ENCODE results near the gene DSN1. TPM values are rescaled to one million over a fixed set of nuclear protein-coding genes. Genes with fewer than 3 reads are reported as not detected.

Gene DSN1
- total and polyA plus RNA-seq, 2 donors (not counting 3 experiments of a cell fraction or from before 2014, with no cell fraction given), result 11.0 to 25.0 TPM

DNA sequence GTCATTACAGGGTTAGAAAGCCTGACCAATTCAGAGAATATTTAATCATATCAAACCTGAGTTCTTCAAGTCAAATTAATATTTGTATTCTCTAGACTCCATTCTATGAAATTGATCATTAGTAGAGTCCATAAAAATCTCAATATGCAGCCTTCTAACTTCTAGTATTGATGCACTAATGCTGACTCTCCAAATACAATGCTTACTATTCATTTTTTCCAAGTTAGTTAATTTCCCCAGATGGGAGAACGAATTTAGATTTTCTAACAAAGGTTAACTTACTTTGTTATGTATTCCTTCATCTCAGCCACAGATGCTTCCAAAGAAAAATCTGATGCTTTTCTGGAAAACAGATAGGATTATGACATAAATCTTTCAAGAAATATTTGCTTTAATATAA lies 15.3 kb downstream of the DSN1 start:
- H2AFZ ChIP-seq (ENCODE audit: low read depth, low read length), result no peak overlapping the region
- no peak overlapping the region for H3K4me3 ChIP-seq (replicated peaks in 1 of 3; ENCODE audit: insufficient read depth in 1 of 3, low read depth in 1 of 3, low read length in 3 of 3)
- ChIA-PET POLR2A (no interaction called here), CTCF (interaction anchor here (0.7 to 5.3 kb wide), 7 partner anchors 10 to 146 kb away, joined by 3 to 50 read pairs (median 5); partner anchors contain the start of genes DSN1 and NDRG3)
- intact Hi-C loops (cut with micrococcal nuclease) (no loop called here), dilution Hi-C loops (cut with MboI; ENCODE audit: extremely low pct_ligation_motif_present, low sequenced_read_pairs) (no loop called here)
- H3K9me3 ChIP-seq (replicated peaks; ENCODE audit: control insufficient read depth, insufficient read depth, low read length), result no peaks in the 10 kb centered on the region
- H3K9ac ChIP-seq (replicated peaks; ENCODE audit: extremely low read depth, insufficient read depth, low read length), result peak overlapping the region; percentile 34
- no peaks in the 10 kb centered on the region for H4K20me1 ChIP-seq (replicated peaks; ENCODE audit: control insufficient read depth, extremely low read depth, insufficient read depth, low read length)
- H3K4me1 ChIP-seq (ENCODE audit: control insufficient read depth, extremely low read depth, insufficient read depth, low read length), result peaks cover 27% of the 10 kb centered on the region
- FAIRE-seq (no peak), DNase-seq (ENCODE audit: low read depth, low spot score) (no peak)
- peak overlapping the region; percentile 61 for H3K4me2 ChIP-seq (ENCODE audit: insufficient read depth, low read length)
- peak overlapping the region; percentile 87 for H3K27ac ChIP-seq (ENCODE audit: insufficient read depth, low read depth, low read length)
- no peaks in the 10 kb centered on the region for H3K79me2 ChIP-seq (ENCODE audit: control insufficient read depth, insufficient read depth, low read length)
- TSS peak; percentile 36 for BruUV-seq (replicated peaks)
- H3K27me3 ChIP-seq (ENCODE audit: control insufficient read depth in 2 of 2, insufficient read depth in 2 of 2, low read length in 2 of 2), result no peaks in the 10 kb centered on the region
- peaks cover 2 to 3% of the 10 kb centered on the region in 2 experiments for H3K36me3 ChIP-seq (ENCODE audit: control insufficient read depth in 2 of 2, extremely low read depth in 1 of 2, insufficient read depth in 2 of 2, low read length in 2 of 2)
- TF ChIP-seq, protein P1, sequence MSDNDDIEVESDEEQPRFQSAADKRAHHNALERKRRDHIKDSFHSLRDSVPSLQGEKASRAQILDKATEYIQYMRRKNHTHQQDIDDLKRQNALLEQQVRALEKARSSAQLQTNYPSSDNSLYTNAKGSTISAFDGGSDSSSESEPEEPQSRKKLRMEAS (IDR thresholded peaks at IDR 0.05; ENCODE audit: insufficient read depth, insufficient read length), result no peak
- no peak for TF ChIP-seq MYC (IDR thresholded peaks at IDR 0.05; ENCODE audit: low read depth, low read length)
- TF ChIP-seq JUN (IDR thresholded peaks at IDR 0.05; ENCODE audit: borderline replicate concordance, insufficient read depth, insufficient read length, low read depth), result no peak
- TF ChIP-seq POLR2AphosphoS5 (IDR thresholded peaks at IDR 0.05; ENCODE audit: insufficient read depth, low read depth, low read length), result no peak
- no peak for TF ChIP-seq EZH2 (IDR thresholded peaks at IDR 0.05; ENCODE audit: borderline replicate concordance, low read depth, low read length, severe bottlenecking)
- no peak for TF ChIP-seq FOS (IDR thresholded peaks at IDR 0.05; ENCODE audit: borderline replicate concordance, insufficient read depth, low read length)
- TF ChIP-seq POLR2A (IDR thresholded peaks at IDR 0.05; ENCODE audit: low read depth, low read length), result no peak
- TF ChIP-seq, protein P2, sequence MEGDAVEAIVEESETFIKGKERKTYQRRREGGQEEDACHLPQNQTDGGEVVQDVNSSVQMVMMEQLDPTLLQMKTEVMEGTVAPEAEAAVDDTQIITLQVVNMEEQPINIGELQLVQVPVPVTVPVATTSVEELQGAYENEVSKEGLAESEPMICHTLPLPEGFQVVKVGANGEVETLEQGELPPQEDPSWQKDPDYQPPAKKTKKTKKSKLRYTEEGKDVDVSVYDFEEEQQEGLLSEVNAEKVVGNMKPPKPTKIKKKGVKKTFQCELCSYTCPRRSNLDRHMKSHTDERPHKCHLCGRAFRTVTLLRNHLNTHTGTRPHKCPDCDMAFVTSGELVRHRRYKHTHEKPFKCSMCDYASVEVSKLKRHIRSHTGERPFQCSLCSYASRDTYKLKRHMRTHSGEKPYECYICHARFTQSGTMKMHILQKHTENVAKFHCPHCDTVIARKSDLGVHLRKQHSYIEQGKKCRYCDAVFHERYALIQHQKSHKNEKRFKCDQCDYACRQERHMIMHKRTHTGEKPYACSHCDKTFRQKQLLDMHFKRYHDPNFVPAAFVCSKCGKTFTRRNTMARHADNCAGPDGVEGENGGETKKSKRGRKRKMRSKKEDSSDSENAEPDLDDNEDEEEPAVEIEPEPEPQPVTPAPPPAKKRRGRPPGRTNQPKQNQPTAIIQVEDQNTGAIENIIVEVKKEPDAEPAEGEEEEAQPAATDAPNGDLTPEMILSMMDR (IDR thresholded peaks at IDR 0.05; ENCODE audit: extremely low read depth in 1 of 2, insufficient read depth in 1 of 2, low read depth in 1 of 2, low read length in 2 of 2), result no peak
- TF ChIP-seq GATA2 (IDR thresholded peaks at IDR 0.05; ENCODE audit: insufficient read depth, insufficient read length, low read depth, low read length), result no peak
- no peaks in the 10 kb centered on the region for H3K9me1 ChIP-seq (replicated peaks; ENCODE audit: control insufficient read depth, extremely low read depth, insufficient read depth, low read length)
